Sigmoid colon (tissue), 7 donors: Measurements from ENCODE around the gene RAB31. TPM values are rescaled to one million over a fixed set of nuclear protein-coding genes. Genes with fewer than 3 reads are reported as not detected.

Experiments
- DNase-seq: peaks from one replicate; pipeline ENCODE4 v3.0.0-alpha.2; 2019
- H3K27ac ChIP-seq, 4 donors: fragments of 200-600 bp; sonication (generic); one replicate each; pipeline ENCODE4 v1.5.1; 2016 to 2019; ENCODE audit warnings: mild to moderate bottlenecking in 1 of 4
- H3K27me3 ChIP-seq, 3 donors: fragments of 200-600 bp; sonication (generic); one replicate each; pipeline ENCODE4 v1.5.1; 2019; ENCODE audit warnings: mild to moderate bottlenecking in 1 of 3
- H3K36me3 ChIP-seq, 4 donors: fragments of 200-600 bp; sonication (generic); one replicate each; pipeline ENCODE4 v1.5.1; 2016 to 2019
- H3K4me1 ChIP-seq, 4 donors: fragments of 200-600 bp; sonication (generic); one replicate each; pipeline ENCODE4 v1.5.1; 2017 to 2019
- H3K4me3 ChIP-seq, 4 donors: fragments of 200-600 bp; sonication (generic); one replicate each; pipeline ENCODE4 v1.5.1; 2017 to 2019; ENCODE audit warnings: mild to moderate bottlenecking in 2 of 4, moderate library complexity in 1 of 4
- H3K9me3 ChIP-seq, 4 donors: fragments of 200-600 bp in 3 of 4; sonication (generic) in 3 of 4; one replicate each; pipeline versions ENCODE4 v1.5.1 to v1.6.1; 2013 to 2019
- CTCF ChIP-seq, 4 experiments: fragments of 450-650 bp in 3 of 4; fragments of 200-600 bp in 1 of 4; IDR thresholded peaks; one replicate each; pipeline ENCODE4 v1.5.1; 2016 to 2019; ENCODE audit warnings: antibody characterized with exemption in 4 of 4, mild to moderate bottlenecking in 3 of 4, moderate library complexity in 2 of 4
- EP300 ChIP-seq, 4 donors: sonication (generic); formaldehyde crosslinking; IDR thresholded peaks; one replicate each; pipeline ENCODE4 v1.6.1; 2017; ENCODE audit warnings: antibody characterized with exemption in 4 of 4
- POLR2A ChIP-seq, 2 donors: fragments of 450-650 bp; IDR thresholded peaks; one replicate each; pipeline ENCODE4 v1.6.1; 2016; ENCODE audit warnings: antibody characterized with exemption in 2 of 2, mild to moderate bottlenecking in 2 of 2, moderate library complexity in 2 of 2
- POLR2AphosphoS5 ChIP-seq, 4 donors: sonication (generic); formaldehyde crosslinking; IDR thresholded peaks; one replicate each; pipeline ENCODE4 v1.6.1; 2017; ENCODE audit warnings: antibody characterized with exemption in 4 of 4
- WGBS, 2 donors: extraction: QIAGEN DNeasy Blood & Tissue Kit; methylation state at CpG; one replicate each; pipeline ENCODE4 v1.1.7; 2013; 5-methylcytosine and 5-hydroxymethylcytosine counted together
- intact Hi-C: fragments of 100-400 bp; cut with DNase I; formaldehyde crosslinking; loops from one replicate; pipeline ENCODE4 v1.15.1; 2023
- polyA plus RNA-seq, 3 donors: library from polyadenylated mRNA; stranded (reverse); fragments of 200-250 nt; gene quantifications; one replicate each; pipeline ENCODE4 v1.2.3, GENCODE V29; 2013
- small RNA-seq, 3 donors: library from RNA; depleted of rRNA; stranded (forward); fragments of <200 nt; gene quantifications; one replicate each; pipeline ENCODE3, GENCODE V24; 2016
- total RNA-seq, 4 donors: library from RNA; depleted of rRNA; stranded (reverse); fragments of >200 nt; gene quantifications; one replicate each; pipeline ENCODE4 v1.1.0, GENCODE V29; 2016
- donor health status: healthy with polysubstance abuse.
- donor health status: Bipolar disorder and iron deficiency.
- donor health status: healthy.

The RAB31 gene
- total and polyA plus RNA-seq, 7 donors: 16.2 to 74.6 (median 52.0) TPM

- TF ChIP-seq POLR2A (IDR thresholded peaks at IDR 0.05) (no peak), POLR2AphosphoS5 (IDR thresholded peaks at IDR 0.05) (no peak), CTCF (IDR thresholded peaks at IDR 0.05) (no peak)
- H3K4me3 ChIP-seq: no peak overlapping the region
- H3K9me3 ChIP-seq: no peaks in the 10 kb centered on the region
- no peaks in the 10 kb centered on the region for H3K36me3 ChIP-seq
- WGBS, 2 donors: 93 to 95% methylated on average over 4 of the region's 4 CpGs
- H3K27me3 ChIP-seq: no peaks in the 10 kb centered on the region
- H3K27ac ChIP-seq: no peak overlapping the region
- intact Hi-C loops: no loop called here
- DNase-seq: no peak
- peaks cover 0 to 2% (median under 1%) of the 10 kb centered on the region in 4 donors for H3K4me1 ChIP-seq
Measured at GRCh38 chr18:9907867-9908266, 199.8 kb downstream of the RAB31 start.

GRCh38 chr18:9910071-9910470 lies 202.0 kb downstream of the RAB31 start:
- no peak overlapping the region for H3K27ac ChIP-seq
- H3K9me3 ChIP-seq: no peaks in the 10 kb centered on the region
- DNase-seq: no peak
- no peak overlapping the region for H3K4me3 ChIP-seq
- no peaks in the 10 kb centered on the region for H3K27me3 ChIP-seq
- no peaks in the 10 kb centered on the region for H3K36me3 ChIP-seq
- intact Hi-C loops: loop anchor here (5.0 to 10.0 kb wide), 4 partner anchors 108 to 335 kb away; partner anchors contain the start of genes PPP4R1 and RAB31
- TF ChIP-seq POLR2AphosphoS5 (IDR thresholded peaks at IDR 0.05) (no peak), CTCF (IDR thresholded peaks at IDR 0.05) (no peak), EP300 (IDR thresholded peaks at IDR 0.05) (no peak), POLR2A (IDR thresholded peaks at IDR 0.05) (no peak)
- peaks cover 0 to 6% (median 2%) of the 10 kb centered on the region in 4 donors for H3K4me1 ChIP-seq

DNA sequence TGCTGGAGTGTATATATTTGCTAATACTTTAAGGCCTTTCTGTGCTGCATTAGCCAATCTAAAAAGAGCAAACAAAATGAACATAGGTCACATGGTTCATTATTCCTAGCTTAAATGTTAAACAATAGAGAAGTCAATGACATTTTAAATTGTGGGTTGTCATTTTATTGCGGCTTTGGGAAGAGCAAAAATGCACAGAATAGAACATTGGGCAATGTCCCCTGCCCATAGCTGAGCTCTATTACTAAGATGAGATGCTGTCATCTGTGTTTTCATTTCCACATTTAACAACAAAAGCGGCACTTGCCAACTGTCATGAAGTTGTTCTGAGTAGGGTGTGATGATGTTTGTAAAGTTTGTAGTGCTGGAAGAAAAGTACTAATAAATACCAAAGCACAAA lies 202.6 kb downstream of the RAB31 start:
- peaks cover 0 to 10% (median 5%) of the 10 kb centered on the region in 4 donors for H3K4me1 ChIP-seq
- WGBS, 2 donors: 84 to 90% methylated on average over 2 of the region's 2 CpGs
- no peak overlapping the region for H3K27ac ChIP-seq
- no peaks in the 10 kb centered on the region for H3K27me3 ChIP-seq
- TF ChIP-seq CTCF (IDR thresholded peaks at IDR 0.05): no peak
- TF ChIP-seq POLR2AphosphoS5 (IDR thresholded peaks at IDR 0.05): no peak
- TF ChIP-seq POLR2A (IDR thresholded peaks at IDR 0.05): no peak
- no peak for TF ChIP-seq EP300 (IDR thresholded peaks at IDR 0.05)
- intact Hi-C loops: loop anchor here (5.0 to 10.0 kb wide), 4 partner anchors 108 to 336 kb away; partner anchors contain the start of genes PPP4R1 and RAB31
- DNase-seq: no peak
- no peak overlapping the region for H3K4me3 ChIP-seq
- no peaks in the 10 kb centered on the region for H3K9me3 ChIP-seq
- H3K36me3 ChIP-seq: no peaks in the 10 kb centered on the region

GRCh38 chr18:9911226-9911625 lies 203.1 kb downstream of the RAB31 start:
- TF ChIP-seq POLR2AphosphoS5 (IDR thresholded peaks at IDR 0.05): no peak
- TF ChIP-seq EP300 (IDR thresholded peaks at IDR 0.05): no peak
- TF ChIP-seq POLR2A (IDR thresholded peaks at IDR 0.05): no peak
- TF ChIP-seq CTCF (IDR thresholded peaks at IDR 0.05): no peak
- DNase-seq: no peak
- Histone ChIP-seq H3K36me3 (no peaks in the 10 kb centered on the region), H3K27ac (no peak overlapping the region), H3K9me3 (no peaks in the 10 kb centered on the region), H3K4me1 (peaks cover 0 to 16% (median 10%) of the 10 kb centered on the region in 4 donors), H3K27me3 (no peaks in the 10 kb centered on the region), H3K4me3 (no peak overlapping the region)
- intact Hi-C loops: loop anchor here (5.0 to 10.0 kb wide), 4 partner anchors 109 to 336 kb away; partner anchors contain the start of genes PPP4R1 and RAB31
- WGBS, 2 donors: 94 to 95% methylated on average over 5 of the region's 5 CpGs

Small RNAs within 50 kb of the gene (small RNA-seq; reads per million reads assigned to genes)
- gene RN7SL862P: 0 reads per million in 3 donors
- 0 reads per million in 3 donors for gene RNA5SP449

Other genes with a start within 250 kb of the RAB31 start
- gene RALBP1, start 232.8 kb upstream of the RAB31 start, total RNA-seq: 10 to 100 TPM; 68.1 to 89.7 (median 86.6) TPM
- gene RALBP1, start 232.8 kb upstream of the RAB31 start, polyA plus RNA-seq: 10 to 100 TPM; 42.3 to 49.5 (median 45.0) TPM
- 100 to 1,000 TPM; 126 to 163 (median 153) TPM for gene PPP4R1, start 93.7 kb upstream of the RAB31 start, total RNA-seq
- gene PPP4R1, start 93.7 kb upstream of the RAB31 start, polyA plus RNA-seq: 10 to 100 TPM; 29.4 to 33.6 (median 33.3) TPM
- gene TXNDC2, start 177.7 kb downstream of the RAB31 start, total RNA-seq: not detected
- gene TXNDC2, start 177.7 kb downstream of the RAB31 start, polyA plus RNA-seq: under 1 TPM in 1 of 3 donors, not detected in 2; 0.04 TPM
- gene VAPA, start 205.7 kb downstream of the RAB31 start, total RNA-seq: 100 to 1,000 TPM; 252 to 336 (median 291) TPM
- gene VAPA, start 205.7 kb downstream of the RAB31 start, polyA plus RNA-seq: 100 to 1,000 TPM; 181 to 297 (median 233) TPM